C4-2B (cell line): ENCODE measurements around the gene OAS3.

Experiments used
- H3K27ac ChIP-seq: fragments of 450-650 bp; 2 replicates; pipeline ENCODE4 v1.5.1; 2017
- CTCF ChIP-seq: fragments of 450-650 bp; conservative IDR thresholded peaks from 2 replicates; pipeline ENCODE4 v1.5.1; 2017; ENCODE audit warnings: mild to moderate bottlenecking
- ZFX ChIP-seq: fragments of 450-650 bp; IDR thresholded peaks from 2 replicates; pipeline ENCODE4 v1.6.1; 2017

The OAS3 gene

GRCh38 chr12:112978163-112979040 is 40.1 kb downstream of the OAS3 start, which contains the start of gene OAS2:
OAS2 (plus strand) TSS chr12:112978519; CDS start chr12:112978609, 90 bp downstream.
- H3K27ac ChIP-seq, result no peak within 1 kb of the TSS
- TF ChIP-seq ZFX (no peak), CTCF (no peak)

DNA sequence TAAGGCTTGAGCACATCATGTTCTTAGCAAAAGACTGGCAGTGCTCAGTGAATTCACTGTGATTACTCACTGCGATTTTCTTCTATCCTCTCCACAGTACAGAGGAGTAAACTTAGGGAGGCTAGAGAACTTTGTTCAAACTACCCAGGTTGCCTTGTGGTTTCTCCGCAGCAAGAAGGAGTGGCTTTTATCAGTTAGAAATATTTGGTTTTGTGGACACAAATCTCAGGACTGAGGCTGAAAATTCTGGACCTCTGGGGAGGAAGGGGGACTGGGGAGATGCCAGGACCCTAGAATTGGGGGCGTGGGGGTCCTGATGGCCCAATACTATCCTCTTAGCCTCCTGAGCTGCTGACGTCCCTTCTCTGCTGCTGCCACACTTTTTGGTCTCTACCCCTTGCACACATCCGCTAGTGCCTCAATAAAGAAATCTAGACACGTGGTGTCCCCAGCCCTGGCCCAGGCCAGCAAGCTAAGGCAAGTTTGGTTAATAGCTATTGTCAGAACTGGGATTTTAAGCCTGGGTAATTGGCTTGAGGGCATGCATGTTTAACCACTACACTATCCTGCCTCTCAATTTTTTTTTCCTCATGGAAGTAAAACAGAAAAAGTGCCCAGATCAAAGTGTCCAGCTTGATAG is 40.9 kb downstream of the OAS3 start:
- no peak overlapping the region for H3K27ac ChIP-seq
- TF ChIP-seq ZFX (no peak), CTCF (no peak)

DNA sequence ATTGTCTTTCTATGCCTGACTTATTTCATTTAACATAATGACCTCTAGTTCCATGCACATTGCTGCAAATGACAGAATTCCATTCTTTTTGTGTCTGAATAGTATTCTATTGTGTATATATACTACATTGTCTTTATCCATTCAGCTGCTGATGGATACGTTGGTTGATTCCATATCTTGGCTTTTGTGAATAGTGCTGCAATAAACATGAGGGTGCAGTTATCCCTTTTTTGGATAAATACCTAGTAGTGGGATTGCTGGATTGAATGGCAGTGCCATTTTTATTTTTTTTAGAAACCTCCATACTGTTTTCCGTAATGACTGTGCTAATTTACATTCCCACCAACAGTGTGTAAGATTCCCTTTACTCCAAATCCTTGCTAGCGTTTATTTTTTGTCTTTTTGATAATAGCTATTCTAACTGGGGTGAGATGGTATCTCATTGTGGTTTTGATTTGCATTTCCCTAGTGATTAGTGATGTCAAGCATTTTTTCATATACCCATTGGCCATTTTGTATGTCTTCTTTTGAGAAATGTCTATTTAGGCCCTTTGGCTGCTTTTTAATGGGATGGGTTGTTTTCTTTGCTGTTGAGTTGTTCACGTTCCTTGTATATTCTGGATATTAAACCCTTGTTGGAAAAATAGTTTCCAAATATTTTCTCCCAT is 42.4 kb downstream of the OAS3 start:
- TF ChIP-seq ZFX (no peak), CTCF (no peak)

GRCh38 chr12:112985642-112986290 is 47.5 kb downstream of the OAS3 start:
- TF ChIP-seq CTCF (no peak), ZFX (no peak)

More for the DNA sequence above, 42.4 kb downstream of the OAS3 start:
- H3K27ac ChIP-seq, result no peak overlapping the region

DNA sequence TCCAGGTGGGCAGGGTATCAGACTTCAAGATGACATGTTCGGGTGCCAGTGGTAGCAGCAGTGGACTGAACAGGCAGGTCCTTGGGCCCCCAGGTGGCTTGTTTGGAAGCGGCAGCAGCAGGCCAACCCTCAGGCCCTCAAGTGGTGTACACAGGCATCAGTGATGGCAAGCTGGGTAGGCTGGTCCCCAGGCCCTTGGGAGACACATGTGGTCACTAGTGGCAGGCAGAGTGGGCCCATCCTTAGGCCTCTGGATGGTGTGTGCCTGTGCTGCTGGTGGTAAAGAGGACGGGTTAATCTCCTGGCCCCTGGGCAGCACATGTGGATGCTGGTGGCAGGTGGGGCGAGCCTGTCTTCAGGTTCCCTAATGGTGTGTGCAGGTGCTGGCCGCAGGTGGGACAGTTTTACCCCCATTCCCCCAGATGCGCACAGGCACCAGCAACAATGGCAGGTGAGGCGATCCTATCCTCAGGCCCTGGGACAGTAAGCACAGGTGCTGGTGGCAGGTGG is 48.1 kb downstream of the OAS3 start:
- no peak overlapping the region for H3K27ac ChIP-seq

More at GRCh38 chr12:112985642-112986290, 47.5 kb downstream of the OAS3 start:
- no peak overlapping the region for H3K27ac ChIP-seq

DNA sequence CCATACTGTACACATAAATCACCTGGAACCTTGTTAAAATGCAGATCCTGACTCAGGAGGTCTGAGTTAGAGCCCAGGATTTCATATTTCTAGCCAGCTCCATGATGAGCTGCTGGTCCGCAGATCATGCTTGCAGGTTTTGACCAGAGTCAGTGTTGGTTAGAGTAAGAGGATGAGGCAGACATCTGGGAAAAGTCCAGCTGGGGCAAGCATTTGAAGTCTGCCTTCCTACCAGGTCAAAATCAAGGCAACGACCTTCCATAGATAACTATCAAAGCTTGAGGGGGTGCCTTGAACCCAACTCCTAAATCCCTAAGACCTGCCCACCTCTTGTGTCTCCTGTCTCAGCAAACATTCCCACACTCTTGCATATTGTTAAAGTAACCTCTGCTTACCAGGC is 49.3 kb downstream of the OAS3 start:
- no peak overlapping the region for H3K27ac ChIP-seq
- TF ChIP-seq CTCF (no peak), ZFX (no peak)

More for the DNA sequence above, 48.1 kb downstream of the OAS3 start:
- TF ChIP-seq CTCF (no peak), ZFX (no peak)
